HK-2 (cell line): ENCODE data around the gene OTOG.

ENCODE experiments used
- DNase-seq: peaks from one replicate; pipeline ENCODE4 v3.0.0-alpha.2; 2018; ENCODE audit not compliant: unreplicated experiment

The OTOG gene

GRCh38 chr11:17560281-17561110 lies 13.4 kb downstream of the OTOG start:
- DNase-seq = no peak

GRCh38 chr11:17561111-17561415 lies 14.0 kb downstream of the OTOG start:
- DNase-seq = no peak

DNA sequence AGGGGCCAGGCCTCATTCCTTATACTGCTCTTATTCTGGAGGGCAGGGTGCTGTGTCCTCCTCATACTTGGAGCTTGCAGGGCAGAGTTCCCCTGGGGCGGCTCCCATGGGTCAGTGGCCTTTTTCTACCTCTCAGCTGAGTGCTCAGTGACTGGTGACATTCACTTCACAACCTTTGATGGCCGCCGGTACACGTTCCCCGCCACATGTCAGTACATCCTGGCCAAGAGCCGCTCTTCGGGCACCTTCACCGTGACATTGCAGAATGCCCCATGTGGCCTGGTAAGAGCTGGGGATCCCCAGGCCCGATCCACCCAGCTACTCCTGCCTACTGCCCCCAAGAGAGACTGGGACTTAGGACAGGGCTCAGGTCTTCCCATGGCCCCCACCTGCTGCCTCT lies 14.5 kb downstream of the OTOG start:
- DNase-seq = no peak

GRCh38 chr11:17563231-17563646 lies 16.2 kb downstream of the OTOG start:
- DNase-seq = no peak

- DNase-seq = no peak
Observed at GRCh38 chr11:17563961-17564686, 17.1 kb downstream of the OTOG start.

GRCh38 chr11:17564687-17565042 lies 17.6 kb downstream of the OTOG start:
- DNase-seq = no peak

- DNase-seq = no peak
Observed at GRCh38 chr11:17568944-17569343, 21.9 kb downstream of the OTOG start.

DNA sequence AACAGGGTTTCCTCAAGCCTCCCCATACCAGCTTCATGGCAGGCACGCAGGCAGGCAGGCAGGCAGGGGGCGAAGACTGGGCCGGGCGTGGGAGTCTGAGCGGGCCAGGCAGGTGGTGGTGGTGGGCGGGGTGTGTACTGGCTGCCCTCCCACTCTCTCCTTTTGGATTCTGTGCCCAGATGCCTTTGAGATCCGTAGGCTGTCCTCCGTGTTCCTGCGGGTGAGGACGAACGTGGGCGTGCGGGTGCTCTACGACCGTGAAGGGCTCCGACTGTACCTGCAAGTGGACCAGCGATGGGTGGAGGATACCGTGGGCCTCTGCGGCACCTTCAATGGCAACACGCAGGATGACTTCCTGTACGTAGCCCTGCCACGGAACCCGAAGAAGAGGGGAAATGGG lies 23.0 kb downstream of the OTOG start:
- DNase-seq = no peak

DNA sequence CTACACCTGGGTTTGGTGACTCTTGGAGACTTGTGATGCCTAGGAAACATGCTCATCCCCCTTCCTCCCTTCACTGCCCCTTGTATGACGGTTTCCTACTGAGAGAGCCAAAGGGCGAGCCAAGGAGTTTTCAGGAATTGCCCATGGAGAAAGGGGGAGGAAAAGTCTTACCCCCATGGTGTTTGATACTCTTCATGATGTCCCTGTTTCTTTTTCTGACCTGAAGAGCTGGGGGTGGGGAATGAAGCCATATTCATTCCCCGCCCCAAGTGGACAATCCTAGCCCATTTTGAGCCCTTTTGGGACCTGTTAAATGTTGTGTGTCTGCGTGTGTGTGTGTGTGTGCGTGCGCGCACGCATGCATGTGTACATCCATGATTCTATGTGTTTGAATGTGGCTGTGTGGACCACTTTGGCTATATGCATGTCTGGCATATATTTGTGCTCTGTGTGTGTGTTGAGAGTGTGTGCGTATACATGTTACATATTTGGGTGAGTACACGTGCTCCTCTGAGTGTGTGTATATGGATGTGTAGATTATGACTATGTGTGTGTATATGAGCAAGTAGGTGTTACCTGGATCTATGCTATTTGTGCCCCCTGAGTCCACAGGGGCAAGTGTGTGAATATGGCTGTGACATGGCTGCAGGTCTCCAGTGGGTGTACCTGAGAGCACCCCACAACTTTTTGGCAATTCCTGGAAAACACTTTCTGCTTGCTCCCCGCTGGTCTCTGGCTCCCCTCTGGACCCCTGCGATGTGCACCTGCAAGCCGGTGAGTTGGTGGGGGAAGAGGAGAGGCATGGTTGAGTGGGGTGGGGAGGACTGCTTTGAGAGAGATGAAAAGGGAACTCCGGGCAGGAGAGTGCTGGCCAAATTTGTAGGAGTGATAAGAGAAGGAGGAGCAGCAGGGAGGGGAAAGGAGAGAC lies 24.6 kb downstream of the OTOG start:
- no peak for DNase-seq

DNA sequence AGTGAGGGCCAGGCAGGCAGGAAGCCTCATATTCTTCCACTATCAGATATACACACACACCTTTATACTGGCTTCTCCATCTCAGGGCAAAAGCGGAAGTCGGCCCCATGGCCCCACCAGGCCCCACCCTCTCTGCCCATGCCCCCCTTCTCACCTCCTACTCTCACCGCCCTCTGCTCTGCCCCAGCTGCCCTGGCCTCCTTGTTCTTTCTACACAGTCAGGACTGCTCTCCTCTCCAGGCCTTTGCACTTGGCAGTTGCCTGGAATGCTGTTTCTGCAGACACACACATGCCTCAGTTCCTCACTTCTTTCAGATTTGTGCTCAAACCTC lies 25.3 kb downstream of the OTOG start:
- no peak for DNase-seq

DNA sequence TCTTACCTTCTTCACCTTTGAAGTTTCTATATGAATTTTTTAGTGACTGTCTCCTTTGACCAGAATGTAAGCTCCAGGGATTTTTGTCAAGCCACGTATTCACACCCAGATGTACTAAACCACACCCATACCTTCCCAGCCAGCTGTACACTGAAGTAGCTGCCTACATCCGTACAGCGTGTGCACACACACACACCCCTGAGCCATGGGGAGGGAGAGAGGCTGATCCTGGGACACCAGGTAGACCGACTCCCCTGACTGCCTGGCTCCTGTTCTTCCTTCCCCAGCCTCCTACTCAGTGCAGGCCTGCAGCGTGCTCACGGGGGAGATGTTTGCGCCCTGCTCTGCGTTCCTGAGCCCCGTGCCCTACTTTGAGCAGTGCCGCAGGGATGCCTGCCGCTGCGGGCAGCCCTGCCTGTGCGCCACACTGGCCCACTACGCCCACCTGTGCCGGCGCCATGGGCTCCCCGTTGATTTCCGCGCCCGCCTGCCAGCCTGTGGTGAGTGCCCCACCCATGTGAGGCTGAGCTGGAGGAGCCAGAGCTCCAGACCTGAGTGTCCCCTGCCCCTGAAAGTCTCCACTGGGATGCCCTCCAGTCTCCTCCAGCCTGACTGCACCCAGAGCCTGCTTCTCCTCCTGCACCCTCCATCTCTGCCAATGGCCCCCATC lies 25.9 kb downstream of the OTOG start:
- DNase-seq = no peak

DNA sequence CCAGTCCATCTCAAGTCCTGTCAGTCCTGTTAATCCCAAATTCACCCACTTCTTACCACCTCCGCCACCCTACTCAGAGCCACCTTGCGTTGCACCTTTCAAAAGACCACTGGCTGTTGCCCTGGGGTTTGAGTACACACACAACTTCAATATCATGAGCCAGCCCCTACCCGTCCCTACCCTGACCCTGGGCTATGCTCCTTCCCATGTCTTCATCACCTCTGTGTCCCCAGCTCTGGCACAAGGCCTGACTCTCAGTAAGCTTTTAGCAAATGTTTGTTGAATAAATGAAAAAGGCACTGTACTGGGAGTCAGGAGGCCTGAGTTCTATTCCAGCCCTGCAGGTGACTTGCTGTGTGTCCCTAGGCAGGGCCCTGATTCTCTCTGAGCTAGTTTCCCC lies 26.5 kb downstream of the OTOG start:
- DNase-seq = no peak

- no peak for DNase-seq
Observed at GRCh38 chr11:17574141-17575091, 27.4 kb downstream of the OTOG start.

- no peak for DNase-seq
Observed at GRCh38 chr11:17575431-17576425, 28.7 kb downstream of the OTOG start.

GRCh38 chr11:17578296-17578695 lies 31.2 kb downstream of the OTOG start:
- no peak for DNase-seq

GRCh38 chr11:17578958-17579357 lies 31.9 kb downstream of the OTOG start:
- DNase-seq = no peak

GRCh38 chr11:17579451-17579850 lies 32.4 kb downstream of the OTOG start:
- no peak for DNase-seq

- no peak for DNase-seq
Observed at GRCh38 chr11:17580271-17580670, 33.2 kb downstream of the OTOG start.

- DNase-seq = no peak
Observed at GRCh38 chr11:17581036-17581731, 34.1 kb downstream of the OTOG start.
